GM15510 (cell line): ENCODE measurements around the gene ATAD1.

ENCODE experiments used
- POLR2A ChIP-seq: IDR thresholded peaks from 3 replicates; pipeline ENCODE4 v1.6.1; 2011; ENCODE audit warnings: borderline replicate concordance; ENCODE audit not compliant: insufficient read length; ENCODE audit errors: extremely low read depth

The ATAD1 gene

GRCh38 chr10:87850742-87851205 lies 32.7 kb upstream of the ATAD1 start:
- no peak for TF ChIP-seq POLR2A

GRCh38 chr10:87849001-87849400 lies 31.0 kb upstream of the ATAD1 start:
- TF ChIP-seq POLR2A, result no peak

- TF ChIP-seq POLR2A, result no peak
These were observed 29.5 kb upstream of the ATAD1 start for GRCh38 chr10:87847550-87847949.

- TF ChIP-seq POLR2A, result no peak
These were observed 28.0 kb upstream of the ATAD1 start for GRCh38 chr10:87846023-87846422.

DNA sequence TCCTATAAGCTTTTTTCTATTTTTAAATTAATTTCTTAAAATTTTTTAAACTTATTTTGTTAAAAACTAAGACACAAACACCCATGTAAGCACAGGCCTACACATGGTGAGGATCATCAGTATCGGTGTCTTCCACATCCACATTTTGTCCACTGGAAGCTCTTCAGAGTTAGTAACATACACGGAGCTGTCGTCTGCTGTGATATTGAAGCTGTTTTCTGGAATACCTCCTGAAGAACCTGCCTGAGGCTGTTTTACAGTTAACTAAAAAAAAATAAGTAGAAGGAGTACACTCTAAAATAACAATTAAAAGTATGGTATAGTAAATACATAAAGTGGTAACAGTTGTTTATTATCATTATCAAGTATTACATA lies 27.6 kb upstream of the ATAD1 start:
- TF ChIP-seq POLR2A, result no peak

- TF ChIP-seq POLR2A, result no peak
These were observed 27.0 kb upstream of the ATAD1 start for GRCh38 chr10:87844837-87845623.

GRCh38 chr10:87843714-87844113 lies 25.7 kb upstream of the ATAD1 start:
- no peak for TF ChIP-seq POLR2A

GRCh38 chr10:87842776-87843497 lies 24.9 kb upstream of the ATAD1 start:
- TF ChIP-seq POLR2A, result no peak

DNA sequence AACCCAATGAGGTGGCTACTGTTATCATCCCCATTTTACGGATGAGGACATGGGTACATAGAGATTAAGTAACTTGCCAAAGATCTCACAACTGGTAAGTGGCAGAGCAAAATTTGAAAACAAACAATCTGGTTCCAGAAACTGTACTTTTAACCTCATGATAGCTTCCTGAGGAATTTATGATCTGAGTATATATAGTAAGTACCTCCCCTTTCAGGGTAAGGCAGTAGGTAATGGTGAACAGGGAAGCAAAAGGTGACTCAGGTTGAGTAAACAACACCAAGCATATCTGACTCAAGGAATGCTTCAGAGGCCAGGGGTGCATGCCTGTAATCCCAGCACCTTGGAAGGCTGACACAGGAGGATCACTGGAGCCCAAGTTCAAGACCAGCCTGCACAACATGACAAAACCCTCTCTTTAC lies 24.2 kb upstream of the ATAD1 start:
- no peak for TF ChIP-seq POLR2A

DNA sequence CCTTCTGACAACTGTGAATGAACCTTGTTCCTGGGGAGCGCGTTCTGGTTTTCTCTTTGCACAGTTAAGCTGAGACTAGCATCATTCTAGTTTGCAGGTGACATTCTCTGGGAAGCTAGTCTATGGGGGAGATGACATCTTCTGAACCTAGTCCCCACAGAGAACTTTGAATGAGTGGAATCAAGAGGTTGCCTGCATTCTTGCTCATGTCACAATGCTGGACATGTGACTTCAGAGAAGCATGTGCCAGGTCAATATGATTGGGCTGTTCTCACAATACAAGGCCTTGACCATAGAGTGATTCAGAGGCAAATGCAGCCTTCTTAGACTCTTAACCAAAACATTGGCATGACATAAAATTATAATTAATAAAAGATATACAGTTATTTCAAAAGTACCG lies 23.2 kb upstream of the ATAD1 start:
- TF ChIP-seq POLR2A, result no peak

DNA sequence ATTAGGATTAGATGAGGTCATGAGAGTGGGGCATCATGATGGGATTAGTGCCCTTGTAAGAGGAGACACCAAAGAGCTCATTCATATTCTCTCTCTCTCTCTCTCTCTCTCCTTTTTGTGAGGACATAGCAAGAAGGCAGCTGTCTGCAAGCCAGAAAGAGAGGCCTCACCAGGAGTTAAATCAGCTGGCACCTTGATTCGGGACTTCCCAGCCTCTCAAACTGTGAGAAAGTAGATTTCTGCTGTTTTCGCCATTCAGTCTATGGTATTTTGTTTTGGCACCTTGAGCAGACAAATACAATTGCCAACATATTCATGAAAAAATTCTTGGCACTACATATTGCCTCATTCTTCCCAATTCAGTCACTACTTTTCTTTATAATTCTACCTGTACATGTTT lies 20.6 kb upstream of the ATAD1 start:
- TF ChIP-seq POLR2A, result no peak

GRCh38 chr10:87837445-87837844 lies 19.4 kb upstream of the ATAD1 start:
- TF ChIP-seq POLR2A, result no peak

- TF ChIP-seq POLR2A, result no peak
These were observed 18.1 kb upstream of the ATAD1 start for GRCh38 chr10:87836098-87836497.

- no peak for TF ChIP-seq POLR2A
These were observed 12.1 kb upstream of the ATAD1 start for GRCh38 chr10:87829986-87830729.

DNA sequence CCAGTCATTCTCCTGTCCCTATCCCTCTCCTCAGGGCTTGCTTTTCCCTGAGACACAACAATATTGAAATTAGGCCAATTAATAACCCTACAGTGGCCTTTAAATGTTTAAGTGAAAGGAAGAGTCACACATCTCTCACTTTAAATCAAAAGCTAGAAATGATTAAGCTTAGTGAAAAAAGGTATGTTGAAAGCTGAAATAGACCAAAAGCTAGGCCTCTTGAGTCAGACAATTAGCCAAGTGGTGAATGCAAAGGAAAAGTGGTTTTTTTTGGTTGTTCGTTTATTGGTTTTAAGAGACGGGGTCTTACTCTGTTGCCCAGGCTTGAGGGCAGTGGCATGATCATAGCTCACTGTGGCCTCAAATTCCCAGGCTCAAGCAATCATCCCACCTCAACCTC lies 9.7 kb upstream of the ATAD1 start:
- no peak for TF ChIP-seq POLR2A
